ENCODE data around the gene ZKSCAN2. TPM values are rescaled to one million over a fixed set of nuclear protein-coding genes. Genes with fewer than 3 reads are reported as not detected.

ZKSCAN2 gene
- total and polyA plus RNA-seq, 2 of the 4 experiments (the other 2 are of a cell fraction), result 1.6 to 3.8 TPM

GRCh38 chr16:25189305-25189704 is 68.3 kb downstream of the ZKSCAN2 start:
- H3K56ac ChIP-seq (ENCODE audit: extremely low read depth, insufficient read depth, low read length), result no peak overlapping the region
- no peak overlapping the region for H3K9ac ChIP-seq (ENCODE audit: low read depth, low read length)
- POLR2A ChIA-PET (ENCODE audit: unreplicated experiment), result no interaction called here
- in situ Hi-C loops (cut with MboI; ENCODE audit: low sequenced_read_pairs) (no loop called here), intact Hi-C loops (cut with micrococcal nuclease) (no loop called here), dilution Hi-C loops (cut with HindIII; ENCODE audit: low sequenced_read_pairs, unreplicated experiment) (no loop called here)
- no peak overlapping the region for H4K8ac ChIP-seq (ENCODE audit: low read depth in 2 of 2, low read length in 2 of 2)
- H3K9me1 ChIP-seq (ENCODE audit: insufficient read depth, low read length), result peaks cover 5% of the 10 kb centered on the region; the same call in 1 of the 2 replicates
- no peak for TF ChIP-seq FOS (IDR thresholded peaks at IDR 0.05; ENCODE audit: low read depth, low read length)
- no peak for TF ChIP-seq RAD21 (IDR thresholded peaks at IDR 0.05; ENCODE audit: low read length)
- no peak for TF ChIP-seq CHD1 (IDR thresholded peaks at IDR 0.05; ENCODE audit: low read depth, low read length)
- no peak for TF ChIP-seq RFX5 (IDR thresholded peaks at IDR 0.05; ENCODE audit: low read depth, low read length)
- TF ChIP-seq NFE2L2 (IDR thresholded peaks at IDR 0.05; ENCODE audit: low read depth, low read length), result no peak
- TF ChIP-seq, protein P1, sequence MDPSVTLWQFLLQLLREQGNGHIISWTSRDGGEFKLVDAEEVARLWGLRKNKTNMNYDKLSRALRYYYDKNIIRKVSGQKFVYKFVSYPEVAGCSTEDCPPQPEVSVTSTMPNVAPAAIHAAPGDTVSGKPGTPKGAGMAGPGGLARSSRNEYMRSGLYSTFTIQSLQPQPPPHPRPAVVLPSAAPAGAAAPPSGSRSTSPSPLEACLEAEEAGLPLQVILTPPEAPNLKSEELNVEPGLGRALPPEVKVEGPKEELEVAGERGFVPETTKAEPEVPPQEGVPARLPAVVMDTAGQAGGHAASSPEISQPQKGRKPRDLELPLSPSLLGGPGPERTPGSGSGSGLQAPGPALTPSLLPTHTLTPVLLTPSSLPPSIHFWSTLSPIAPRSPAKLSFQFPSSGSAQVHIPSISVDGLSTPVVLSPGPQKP (IDR thresholded peaks at IDR 0.05; ENCODE audit: borderline replicate concordance, low read depth, low read length), result no peak
- no peak for TF ChIP-seq POLR2A (IDR thresholded peaks at IDR 0.05; ENCODE audit: low read depth, low read length)
- no peak for TF ChIP-seq USF2 (IDR thresholded peaks at IDR 0.05; ENCODE audit: low read depth, low read length)
- TF ChIP-seq MAZ (IDR thresholded peaks at IDR 0.05; ENCODE audit: borderline replicate concordance, low read depth, low read length), result no peak
- no peak for TF ChIP-seq CEBPB (IDR thresholded peaks at IDR 0.05; ENCODE audit: low read depth, low read length)
- TF ChIP-seq CTCF (conservative IDR thresholded peaks at IDR 0.05; ENCODE audit: low read depth, low read length), result no peak
- TF ChIP-seq SMC3 (IDR thresholded peaks at IDR 0.05; ENCODE audit: low read depth, low read length), result no peak
- no peak for TF ChIP-seq BHLHE40 (IDR thresholded peaks at IDR 0.05; ENCODE audit: low read depth, low read length)
- no peak for TF ChIP-seq MAFK (IDR thresholded peaks at IDR 0.05; ENCODE audit: low read depth, low read length)
- TF ChIP-seq MXI1 (IDR thresholded peaks at IDR 0.05; ENCODE audit: borderline replicate concordance, low read depth, low read length), result no peak
- TF ChIP-seq RCOR1 (IDR thresholded peaks at IDR 0.05; ENCODE audit: insufficient replicate concordance, low read length), result no peak
- no peaks in the 10 kb centered on the region for H3K4me1 ChIP-seq (ENCODE audit: control insufficient read depth, insufficient read depth, low read length)
- no peak overlapping the region for H2BK15ac ChIP-seq (ENCODE audit: low read depth, low read length)
- no peak overlapping the region for H3K4me3 ChIP-seq (ENCODE audit: insufficient read depth, low read depth, low read length)
- no peak overlapping the region for H3K23ac ChIP-seq (ENCODE audit: low read depth, low read length)
- no peak overlapping the region for H2AFZ ChIP-seq (replicated peaks; ENCODE audit: low read length, poor library complexity)
- DNase-seq, result no peak
- no peak overlapping the region for H3K4ac ChIP-seq (ENCODE audit: low read depth, low read length)
- no peaks in the 10 kb centered on the region for H3K9me3 ChIP-seq (ENCODE audit: control insufficient read depth, insufficient read depth, low read length)
- no peaks in the 10 kb centered on the region for H4K20me1 ChIP-seq (ENCODE audit: insufficient read depth, low read length)
- CTCF ChIA-PET, result no interaction called here
- H3K27me3 ChIP-seq (ENCODE audit: control insufficient read depth, insufficient read depth, low read length), result no peaks in the 10 kb centered on the region
- H2BK120ac ChIP-seq (ENCODE audit: low read depth, low read length), result no peak overlapping the region
- no peak overlapping the region for H2AK9ac ChIP-seq (replicated peaks; ENCODE audit: low read depth, low read length, poor library complexity)
- no peaks in the 10 kb centered on the region for H3K36me3 ChIP-seq (ENCODE audit: control insufficient read depth, insufficient read depth, low read length)
- H2BK20ac ChIP-seq (ENCODE audit: low read depth, low read length), result no peak overlapping the region
- no peak for ATAC-seq (ENCODE audit: low read depth)
- no CpG with 5 or more reads among the region's 6 CpGs for WGBS, 2 experiments (ENCODE audit: extremely low coverage in 2 of 2, insufficient read length in 1 of 2)
- H3K79me1 ChIP-seq (ENCODE audit: low read depth in 1 of 2, low read length in 2 of 2), result no peaks in the 10 kb centered on the region
- BruUV-seq (replicated peaks), result no TSS peak
- no peak overlapping the region for H2AK5ac ChIP-seq (ENCODE audit: low read depth, low read length)
- no peak overlapping the region for H4K91ac ChIP-seq (ENCODE audit: insufficient read depth, low read depth, low read length)
- no peak overlapping the region for H3K18ac ChIP-seq (ENCODE audit: low read depth, low read length)
- no peak overlapping the region for H3K14ac ChIP-seq (replicated peaks; ENCODE audit: low read depth, low read length)
- no peak overlapping the region for H3K4me2 ChIP-seq (ENCODE audit: low read depth, low read length)
- H4K5ac ChIP-seq (ENCODE audit: low read depth, low read length), result no peak overlapping the region
- H3K27ac ChIP-seq (ENCODE audit: insufficient read depth, low read length), result no peak overlapping the region
- H2BK5ac ChIP-seq (ENCODE audit: low read depth, low read length, poor library complexity, severe bottlenecking), result no peak overlapping the region

Data from IMR-90 (cell line).